G401 (cell line): Measurements from ENCODE around the gene PAPPA. TPM values are rescaled to one million over a fixed set of nuclear protein-coding genes. Genes with fewer than 3 reads are reported as not detected.

Experiments used
- DNase-seq: peaks from one replicate; pipeline ENCODE4 v3.0.0-alpha.2; 2015; ENCODE audit warnings: low spot score
- in situ Hi-C: cut with HindIII; loops from 2 replicates; pipeline ENCODE4 v1.10.0; 2016; ENCODE audit warnings: low sequenced_read_pairs, mixed read lengths
- total RNA-seq: library from RNA; depleted of rRNA; stranded (reverse); fragments of >200 nt; shearing (Covaris generic); gene quantifications from 2 replicates; pipeline ENCODE4 v1.2.3, GENCODE V29; 2014

The PAPPA gene
- total RNA-seq, 1 experiment from 2014 or later: 0.44 TPM

- in situ Hi-C loops: no loop called here
Observed at GRCh38 chr9:116360989-116361388, 207.4 kb downstream of the PAPPA start.

GRCh38 chr9:116361547-116361946, 208.0 kb downstream of the PAPPA start:
- DNase-seq: peak; percentile 27
- in situ Hi-C loops: no loop called here

More at GRCh38 chr9:116360989-116361388, 207.4 kb downstream of the PAPPA start:
- peak; percentile 1 for DNase-seq

GRCh38 chr9:116362493-116362892, 208.9 kb downstream of the PAPPA start:
- no peak for DNase-seq

DNA sequence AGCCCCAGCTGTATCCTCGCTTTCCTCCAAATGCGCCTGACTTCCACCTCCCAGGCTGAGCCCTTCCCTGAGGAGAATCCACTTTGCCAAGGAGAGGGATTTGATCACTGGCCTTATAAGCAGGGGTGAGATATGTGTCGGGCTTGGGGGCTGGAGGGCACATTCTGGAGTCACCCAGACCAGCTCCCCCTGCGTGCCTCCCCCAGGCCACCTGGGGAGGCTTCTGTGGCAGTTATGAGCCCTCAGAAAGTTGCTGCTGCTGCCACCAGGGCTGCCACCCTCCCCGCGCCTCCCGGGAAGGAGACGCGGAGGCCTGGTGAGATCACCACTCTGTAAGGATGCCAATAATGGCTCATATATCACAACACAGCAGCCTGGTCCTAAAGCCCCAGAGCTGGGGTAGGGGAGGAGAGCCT, 211.5 kb downstream of the PAPPA start:
- no peak for DNase-seq
- in situ Hi-C loops: no loop called here

More at GRCh38 chr9:116362493-116362892, 208.9 kb downstream of the PAPPA start:
- in situ Hi-C loops: no loop called here

DNA sequence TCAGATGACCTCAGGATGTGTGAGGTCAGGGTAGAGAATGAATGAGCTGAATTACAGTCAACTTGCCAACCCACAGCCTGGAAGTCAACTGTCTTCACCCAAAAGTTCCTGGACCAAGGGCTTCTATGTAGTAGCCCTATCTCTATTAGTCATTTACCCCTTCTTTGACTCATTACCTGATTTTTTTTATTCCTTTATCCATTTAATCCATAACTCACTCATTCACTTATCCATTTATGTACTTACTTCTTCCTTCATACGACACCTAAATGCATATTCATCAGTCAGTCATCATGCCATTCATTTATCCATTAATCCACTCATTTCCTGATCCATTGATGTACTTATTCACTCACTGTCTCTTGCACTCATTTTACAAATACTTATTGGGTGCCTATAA, 212.7 kb downstream of the PAPPA start:
- in situ Hi-C loops: no loop called here
- DNase-seq: no peak

DNA sequence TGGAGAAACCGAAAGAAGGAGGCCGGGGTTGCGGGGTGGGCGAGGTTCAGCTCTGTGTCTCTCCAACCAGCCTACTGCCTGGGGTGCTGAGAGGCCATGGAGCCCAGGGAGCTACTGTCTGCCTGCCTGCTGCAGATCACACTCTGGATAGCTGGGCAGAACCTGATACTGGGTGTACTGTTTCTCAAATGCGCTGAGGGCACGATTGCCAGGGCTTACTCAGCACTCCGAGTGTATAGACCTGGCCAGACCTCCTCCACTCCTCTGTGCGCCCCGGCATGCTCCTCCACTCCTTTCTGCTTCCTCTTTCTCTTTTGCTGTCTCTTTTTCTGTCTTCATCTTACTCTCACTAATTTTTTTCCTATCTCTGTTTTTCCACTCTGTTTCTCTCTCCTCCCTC, 215.1 kb downstream of the PAPPA start:
- in situ Hi-C loops: no loop called here
- no peak for DNase-seq

DNA sequence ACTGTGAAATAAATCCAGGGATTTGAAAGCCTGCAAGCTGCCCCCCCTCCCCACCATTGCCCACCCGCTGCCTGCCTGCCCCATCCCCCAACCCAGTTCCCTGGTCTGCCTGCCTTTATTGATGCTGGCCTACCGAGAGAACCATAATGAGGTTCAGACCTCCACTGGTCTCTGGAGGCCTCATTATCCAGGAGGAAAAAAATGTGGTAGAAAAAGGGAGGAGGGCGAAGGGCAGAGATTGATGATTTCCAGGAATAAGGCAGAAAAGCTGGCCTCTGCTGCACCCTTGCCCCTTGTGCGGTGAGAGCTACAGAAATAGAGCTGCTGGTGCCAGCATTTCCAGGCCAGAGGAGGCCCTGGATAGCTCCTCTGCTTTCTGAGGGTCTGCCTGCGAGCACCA, 216.1 kb downstream of the PAPPA start:
- no peak for DNase-seq
- in situ Hi-C loops: no loop called here

DNA sequence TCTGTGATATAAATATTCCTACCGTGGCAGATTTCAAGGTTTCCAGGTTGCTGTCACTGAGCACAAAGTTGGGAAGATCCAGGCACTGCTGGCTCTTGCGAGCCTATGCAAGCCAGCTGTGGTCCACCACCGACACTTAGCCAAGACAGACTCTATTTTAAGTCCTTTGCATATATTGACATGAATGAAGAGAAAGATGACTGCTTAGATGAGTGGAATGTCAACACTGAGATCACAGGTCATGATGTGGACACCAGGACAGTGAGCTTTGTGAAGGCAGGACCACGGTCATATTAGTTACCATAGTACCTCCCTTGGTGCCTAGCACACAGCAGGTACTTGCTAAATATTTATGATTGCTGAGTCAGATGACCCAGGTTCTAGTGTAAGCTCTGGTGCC, 217.0 kb downstream of the PAPPA start:
- in situ Hi-C loops: no loop called here

DNA sequence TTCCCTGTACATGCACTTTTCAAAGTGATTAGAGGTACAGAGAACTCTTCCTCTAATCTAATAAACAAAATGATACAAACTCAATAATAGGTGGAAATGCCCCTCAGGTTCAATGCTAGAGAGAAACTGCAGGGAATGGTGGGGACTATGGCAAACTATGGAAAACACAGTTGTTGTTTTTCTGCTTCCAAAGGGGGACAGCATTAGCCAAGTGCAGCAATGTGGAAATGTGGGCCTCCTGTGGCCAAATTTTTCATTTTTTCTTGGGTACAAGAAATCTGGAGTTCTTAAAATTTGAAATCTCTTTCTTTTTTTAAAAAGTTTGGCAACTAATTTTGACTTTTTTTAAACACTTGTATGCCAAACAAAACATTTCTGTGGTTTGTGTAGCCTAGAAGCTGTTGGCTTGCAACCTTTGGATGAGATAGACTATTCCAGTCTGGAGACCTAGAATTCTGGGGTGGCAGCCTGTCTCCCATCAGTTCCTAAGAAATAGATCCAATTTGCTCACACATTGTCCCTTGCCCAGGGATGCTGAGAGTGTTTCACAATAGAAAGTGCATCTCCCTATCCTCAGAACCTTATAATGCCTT, 218.6 kb downstream of the PAPPA start:
- in situ Hi-C loops: no loop called here
- no peak for DNase-seq

More for the DNA sequence above, 217.0 kb downstream of the PAPPA start:
- no peak for DNase-seq

- in situ Hi-C loops: no loop called here
- DNase-seq: no peak
Observed at GRCh38 chr9:116372786-116373185, 219.2 kb downstream of the PAPPA start.

GRCh38 chr9:116377179-116377798, 223.7 kb downstream of the PAPPA start:
- no peak for DNase-seq
- in situ Hi-C loops: no loop called here

DNA sequence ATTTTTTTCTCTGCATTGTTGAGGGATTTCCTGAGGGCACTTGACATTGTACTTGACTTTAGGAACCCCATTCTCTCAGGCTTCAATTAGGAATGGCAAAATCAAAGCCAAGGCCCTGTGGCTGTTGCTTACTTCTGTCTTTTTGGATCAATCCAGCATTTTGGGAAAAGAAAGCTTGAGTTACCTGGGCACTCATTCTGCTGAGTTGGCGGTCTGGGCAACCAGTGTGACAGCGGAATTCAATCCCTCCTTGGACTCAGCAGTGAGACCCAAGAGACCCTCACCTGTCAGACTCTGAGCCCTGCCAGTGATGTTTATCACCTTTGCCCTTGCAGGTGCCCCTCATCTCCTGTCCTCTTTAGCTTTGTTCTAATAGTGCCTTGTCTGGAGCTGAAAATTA, 225.3 kb downstream of the PAPPA start:
- in situ Hi-C loops: no loop called here
- no peak for DNase-seq

GRCh38 chr9:116379821-116380220, 226.2 kb downstream of the PAPPA start:
- in situ Hi-C loops: no loop called here
- no peak for DNase-seq

DNA sequence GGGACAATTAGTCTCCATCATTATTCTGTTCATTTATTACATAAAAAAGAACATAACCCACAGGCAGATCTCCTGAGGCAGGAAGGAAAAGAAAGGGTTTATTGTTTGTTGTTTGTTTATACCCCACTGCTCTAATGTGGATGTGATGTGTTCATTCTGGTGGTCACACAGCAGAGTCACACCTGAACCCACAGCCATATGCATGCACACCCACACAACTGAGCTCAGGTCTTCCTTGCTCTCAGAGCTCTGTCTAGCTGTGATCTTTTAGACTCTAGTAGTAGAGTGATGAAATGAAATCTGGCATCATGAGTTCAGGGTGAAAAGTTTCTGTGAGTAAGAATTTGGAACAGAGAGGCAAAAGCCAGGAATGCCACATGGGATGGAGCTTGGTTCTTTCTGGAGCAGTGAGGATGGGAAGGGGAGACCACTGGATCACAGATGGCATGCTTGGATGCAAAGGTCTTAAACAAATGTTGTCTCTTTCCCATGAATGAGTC, 227.0 kb downstream of the PAPPA start:
- in situ Hi-C loops: no loop called here
- no peak for DNase-seq

DNA sequence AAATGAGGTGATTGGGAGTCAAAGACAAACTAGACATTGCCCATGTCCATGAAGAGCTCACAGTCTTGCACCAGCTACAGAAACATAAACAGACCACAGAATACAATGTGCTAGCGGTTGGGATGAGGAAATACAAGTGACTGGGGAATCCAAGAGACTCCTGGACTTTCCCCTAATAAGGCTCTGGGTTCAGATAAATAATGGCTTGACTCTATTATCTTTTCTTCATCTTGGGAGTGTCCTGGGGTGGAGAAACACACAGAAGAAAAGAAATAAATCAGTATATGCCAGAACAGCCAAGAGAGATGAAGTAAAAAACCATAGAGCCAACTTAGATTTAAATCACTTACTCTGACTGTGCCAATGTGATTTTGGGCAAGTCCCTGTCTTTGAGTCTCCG, 227.8 kb downstream of the PAPPA start:
- DNase-seq: no peak
- in situ Hi-C loops: no loop called here

GRCh38 chr9:116382053-116382452, 228.5 kb downstream of the PAPPA start:
- in situ Hi-C loops: no loop called here

GRCh38 chr9:116383133-116383532, 229.5 kb downstream of the PAPPA start:
- no peak for DNase-seq
- in situ Hi-C loops: no loop called here

More at GRCh38 chr9:116382053-116382452, 228.5 kb downstream of the PAPPA start:
- no peak for DNase-seq

DNA sequence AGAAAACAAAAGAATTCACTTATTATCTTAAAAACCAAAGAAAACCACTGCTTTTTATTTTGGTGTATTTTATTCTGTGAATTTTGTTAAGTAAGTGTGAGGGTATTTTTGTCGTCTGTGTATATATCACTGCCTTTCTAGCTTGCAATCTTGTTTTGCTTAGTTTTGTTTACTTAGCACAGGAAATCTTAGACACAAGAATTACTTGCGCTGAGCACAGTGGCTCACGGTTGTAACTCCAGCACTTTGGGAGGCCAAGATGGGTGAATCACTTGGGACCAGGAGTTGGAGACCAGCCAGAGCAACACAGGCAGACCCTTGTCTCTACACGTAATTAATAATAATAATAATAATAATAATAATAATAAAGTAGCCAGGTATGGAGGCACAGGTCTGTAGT, 230.3 kb downstream of the PAPPA start:
- no peak for DNase-seq
- in situ Hi-C loops: no loop called here

- no peak for DNase-seq
- in situ Hi-C loops: no loop called here
Observed at GRCh38 chr9:116387934-116388698, 234.5 kb downstream of the PAPPA start.
